SK-N-SH treated with all-trans-retinoic acid at 6 μM for 48 hours (cell line): ENCODE results near the gene PTPRN2.

Experiments used
- ATAC-seq: fragments of 200-7000 bp; cut with Tn5 transposase; 3 replicates; pipeline ENCODE4 v1.9.1; 2020; ENCODE audit warnings: mild to moderate bottlenecking, moderate library complexity
- ARNTL ChIP-seq: fragments of 450-650 bp; formaldehyde crosslinking; IDR thresholded peaks from 2 replicates; pipeline ENCODE4 v1.5.0; 2020; ENCODE audit warnings: low read depth, mild to moderate bottlenecking, moderate library complexity, borderline replicate concordance
- BACH2 ChIP-seq: fragments of 250-450 bp; sonication (Bioruptor Pico); IDR thresholded peaks from 2 replicates; pipeline ENCODE4 v1.9.0; 2021; ENCODE audit warnings: mild to moderate bottlenecking, borderline replicate concordance
- CREB5 ChIP-seq: fragments of 250-450 bp; sonication (Bioruptor Pico); IDR thresholded peaks from 2 replicates; pipeline ENCODE4 v1.5.1; 2020; ENCODE audit warnings: low read depth, mild to moderate bottlenecking, moderate library complexity
- CSDC2 ChIP-seq: fragments of 250-450 bp; sonication (Bioruptor Pico); IDR thresholded peaks from 2 replicates; pipeline ENCODE4 v1.5.0; 2020; ENCODE audit warnings: mild to moderate bottlenecking, moderate library complexity
- CSRNP3 ChIP-seq: fragments of 250-450 bp; sonication (Bioruptor Pico); IDR thresholded peaks from 2 replicates; pipeline ENCODE4 v1.5.1; 2021; ENCODE audit warnings: mild to moderate bottlenecking, moderate library complexity
- ESRRG ChIP-seq: fragments of 250-450 bp; sonication (Bioruptor Pico); IDR thresholded peaks from 2 replicates; pipeline ENCODE4 v1.6.1; 2021; ENCODE audit warnings: mild to moderate bottlenecking
- ISL1 ChIP-seq: fragments of 250-450 bp; sonication (Bioruptor Pico); IDR thresholded peaks from 2 replicates; pipeline ENCODE4 v2.1.2; 2022; ENCODE audit warnings: mild to moderate bottlenecking, moderate library complexity
- OSR1 ChIP-seq: fragments of 250-450 bp; sonication (Bioruptor Pico); IDR thresholded peaks from 2 replicates; pipeline ENCODE4 v1.8.0; 2022; ENCODE audit warnings: moderate library complexity, mild to moderate bottlenecking, inconsistent platforms
- PATZ1 ChIP-seq: fragments of 250-450 bp; sonication (Bioruptor Pico); IDR thresholded peaks from 2 replicates; pipeline ENCODE4 v1.8.0; 2020; ENCODE audit warnings: mild to moderate bottlenecking, moderate library complexity, borderline replicate concordance
- POU6F1 ChIP-seq: fragments of 250-450 bp; sonication (Bioruptor Pico); IDR thresholded peaks from 2 replicates; pipeline ENCODE4 v1.8.0; 2021; ENCODE audit warnings: low read depth, mild to moderate bottlenecking, moderate library complexity, borderline replicate concordance
- PPARA ChIP-seq: fragments of 250-450 bp; sonication (Bioruptor Pico); IDR thresholded peaks from 2 replicates; pipeline ENCODE4 v1.5.0; 2020; ENCODE audit warnings: mild to moderate bottlenecking, borderline replicate concordance
- RARB ChIP-seq: fragments of 250-450 bp; sonication (Bioruptor Pico); IDR thresholded peaks from 2 replicates; pipeline ENCODE4 v1.8.0; 2021; ENCODE audit warnings: mild to moderate bottlenecking, moderate library complexity
- SNAI2 ChIP-seq: fragments of 250-450 bp; sonication (Bioruptor Pico); IDR thresholded peaks from 2 replicates; pipeline ENCODE4 v1.5.0; 2020; ENCODE audit warnings: mild to moderate bottlenecking, moderate library complexity
- TCF4 ChIP-seq: fragments of 250-450 bp; sonication (Bioruptor Pico); IDR thresholded peaks from 2 replicates; pipeline ENCODE4 v1.8.0; 2021; ENCODE audit warnings: mild to moderate bottlenecking, moderate library complexity, borderline replicate concordance
- TOX ChIP-seq: fragments of 250-450 bp; sonication (Bioruptor Pico); IDR thresholded peaks from 2 replicates; pipeline ENCODE4 v1.8.0; 2021; ENCODE audit warnings: mild to moderate bottlenecking, moderate library complexity, borderline replicate concordance
- TSHZ2 ChIP-seq: fragments of 250-450 bp; sonication (Bioruptor Pico); IDR thresholded peaks from 2 replicates; pipeline ENCODE4 v1.5.0; 2020; ENCODE audit warnings: mild to moderate bottlenecking, moderate library complexity
- ZC3H10 ChIP-seq: fragments of 250-450 bp; sonication (Bioruptor Pico); IDR thresholded peaks from 2 replicates; pipeline ENCODE4 v1.5.1; 2021; ENCODE audit warnings: mild to moderate bottlenecking, moderate library complexity
- ZFP3 ChIP-seq: fragments of 250-450 bp; sonication (Bioruptor Pico); IDR thresholded peaks from 2 replicates; pipeline ENCODE4 v1.5.0; 2020; ENCODE audit warnings: mild to moderate bottlenecking, moderate library complexity
- ZFP30 ChIP-seq: fragments of 450-650 bp; formaldehyde crosslinking; IDR thresholded peaks from 2 replicates; pipeline ENCODE4 v1.5.0; 2022; ENCODE audit warnings: mild to moderate bottlenecking, moderate library complexity
- ZNF565 ChIP-seq: fragments of 450-650 bp; formaldehyde crosslinking; conservative IDR thresholded peaks from 2 replicates; pipeline ENCODE4 v1.5.0; 2020; ENCODE audit warnings: low read depth, mild to moderate bottlenecking, moderate library complexity
- ZNF70 ChIP-seq: fragments of 450-650 bp; formaldehyde crosslinking; IDR thresholded peaks from 2 replicates; pipeline ENCODE4 v1.5.0; 2020; ENCODE audit warnings: mild to moderate bottlenecking, moderate library complexity
- ZNF8 ChIP-seq: fragments of 450-650 bp; formaldehyde crosslinking; IDR thresholded peaks from 2 replicates; pipeline ENCODE4 v1.5.0; 2020; ENCODE audit warnings: mild to moderate bottlenecking, moderate library complexity

Gene PTPRN2

GRCh38 chr7:157717211-157718174 lies 870.1 kb downstream of the PTPRN2 start:
- ATAC-seq, result no peak
- TF ChIP-seq ESRRG (CRISPR knock-in tag) (no peak), PATZ1 (CRISPR knock-in tag) (no peak), TSHZ2 (CRISPR knock-in tag) (no peak), ARNTL (CRISPR knock-in tag) (no peak), TOX (CRISPR knock-in tag) (no peak), SNAI2 (CRISPR knock-in tag) (no peak), ISL1 (no peak), CREB5 (CRISPR knock-in tag) (no peak), POU6F1 (no peak), TCF4 (CRISPR knock-in tag) (no peak), ZNF8 (CRISPR knock-in tag) (no peak), OSR1 (CRISPR knock-in tag) (no peak), RARB (CRISPR knock-in tag) (no peak), ZFP30 (CRISPR knock-in tag) (no peak), ZNF70 (CRISPR knock-in tag) (no peak), CSRNP3 (CRISPR knock-in tag) (no peak), ZC3H10 (CRISPR knock-in tag) (no peak), ZNF565 (CRISPR knock-in tag) (no peak), BACH2 (no peak)

- TF ChIP-seq PPARA (CRISPR knock-in tag) (no peak), RARB (CRISPR knock-in tag) (no peak), TSHZ2 (CRISPR knock-in tag) (no peak), ZFP30 (CRISPR knock-in tag) (no peak), ZNF565 (CRISPR knock-in tag) (no peak), ZNF8 (CRISPR knock-in tag) (no peak), ISL1 (no peak), CSDC2 (CRISPR knock-in tag) (no peak), ZFP3 (CRISPR knock-in tag) (no peak), ZNF70 (CRISPR knock-in tag) (no peak), ESRRG (CRISPR knock-in tag) (no peak), CREB5 (CRISPR knock-in tag) (no peak), ZC3H10 (CRISPR knock-in tag) (no peak), TCF4 (CRISPR knock-in tag) (no peak), TOX (CRISPR knock-in tag) (no peak)
- ATAC-seq, result no peak
Measured at GRCh38 chr7:157715938-157716280, 871.7 kb downstream of the PTPRN2 start.
